SK-N-SH (cell line): ENCODE measurements around the gene ZNF445. TPM values are rescaled to one million over a fixed set of nuclear protein-coding genes. Genes with fewer than 3 reads are reported as not detected.

Source experiments
- polyA plus RNA-seq, 3 experiments: library from polyadenylated mRNA; depleted of rRNA; stranded (reverse); fragments of >200 nt; gene quantifications; 2 replicates each; pipeline ENCODE4 v1.2.3, GENCODE V29; 2012

ZNF445 gene
- polyA plus RNA-seq, 1 of the 3 experiments (the other 2 are of a cell fraction) = 2.2 TPM

Other genes with a start within 250 kb of the ZNF445 start
- gene TOPAZ1, start 235.8 kb downstream of the ZNF445 start, polyA plus RNA-seq (2012; rRNA removed) = not detected in 2 replicates
- gene TCAIM, start 138.9 kb downstream of the ZNF445 start, polyA plus RNA-seq (2012; rRNA removed) = 8.4 and 12.4 TPM in 2 replicates
- gene ZKSCAN7, start 77.5 kb upstream of the ZNF445 start, polyA plus RNA-seq (2012; rRNA removed) = 5.4 and 9.2 TPM in 2 replicates
- 1.0 and 1.4 TPM in 2 replicates for gene ZNF660, start 107.3 kb upstream of the ZNF445 start, polyA plus RNA-seq (2012; rRNA removed)
- gene ZNF197, start 147.4 kb upstream of the ZNF445 start, polyA plus RNA-seq (2012; rRNA removed) = 4.3 and 5.2 TPM in 2 replicates
- gene ZNF35, start 171.1 kb upstream of the ZNF445 start, polyA plus RNA-seq (2012; rRNA removed) = 2.4 and 4.5 TPM in 2 replicates
- gene ZNF502, start 235.0 kb upstream of the ZNF445 start, polyA plus RNA-seq (2012; rRNA removed) = 2.1 and 3.2 TPM in 2 replicates